Measurements from ENCODE around the gene ZNF212. TPM values are rescaled to one million over a fixed set of nuclear protein-coding genes. Genes with fewer than 3 reads are reported as not detected.

The ZNF212 gene
- total RNA-seq, 2 experiments from 2014 or later: 11.1 to 15.9 TPM

- Mint-ChIP-seq H3K9me3 (no peaks in the 10 kb centered on the region), H3K4me1 (peaks cover 55% of the 10 kb centered on the region), H3K27me3 (no peaks in the 10 kb centered on the region), H3K4me3 (peak overlapping the region; percentile 83), H3K36me3 (ENCODE audit: low read depth) (peaks cover 19% of the 10 kb centered on the region), H3K27ac (peak overlapping the region; percentile 90)
- DNase-seq: peak; percentile 78
- CTCF ChIA-PET: interaction anchor here (0.7 to 2.4 kb wide), 8 partner anchors 10 to 340 kb away, joined by 3 to 15 read pairs (median 4); partner anchors contain the start of gene ZNF783
- POLR2A ChIA-PET: interaction anchor here (0.6 to 1.6 kb wide), 2 partner anchors 176 to 317 kb away, joined by 4 to 5 read pairs; partner anchors contain the start of gene ZNF777
Observed at GRCh38 chr7:149284343-149284742, 44.9 kb downstream of the ZNF212 start.

GRCh38 chr7:149284850-149285585 is 45.6 kb downstream of the ZNF212 start:
- Mint-ChIP-seq H3K27me3 (no peaks in the 10 kb centered on the region), H3K36me3 (ENCODE audit: low read depth) (peaks cover 17% of the 10 kb centered on the region), H3K27ac (peak overlapping the region; percentile 90), H3K9me3 (no peaks in the 10 kb centered on the region), H3K4me3 (peak overlapping the region; percentile 83), H3K4me1 (peaks cover 55% of the 10 kb centered on the region)
- ChIA-PET CTCF (interaction anchor here (0.7 to 2.4 kb wide), 10 partner anchors 11 to 339 kb away, joined by 3 to 15 read pairs (median 4); partner anchors contain the start of gene ZNF783), POLR2A (interaction anchor here (0.6 to 1.6 kb wide), 2 partner anchors 23 to 176 kb away, joined by 4 read pairs; partner anchors contain the start of genes ZNF777 and ZNF783)
- peak; percentile 98 for DNase-seq

- Mint-ChIP-seq H3K9me3 (no peaks in the 10 kb centered on the region), H3K27ac (peak overlapping the region; percentile 86), H3K4me1 (peaks cover 57% of the 10 kb centered on the region), H3K36me3 (ENCODE audit: low read depth) (peaks cover 15% of the 10 kb centered on the region), H3K27me3 (no peaks in the 10 kb centered on the region), H3K4me3 (peak overlapping the region; percentile 83)
- no peak for DNase-seq
- ChIA-PET CTCF (interaction anchor here (1.0 to 2.4 kb wide), 8 partner anchors 12 to 339 kb away, joined by 3 to 15 read pairs (median 4); partner anchors contain the start of gene ZNF783), POLR2A (interaction anchor here (0.6 to 1.6 kb wide), 2 partner anchors 24 to 175 kb away, joined by 4 read pairs; partner anchors contain the start of genes ZNF777 and ZNF783)
Observed at GRCh38 chr7:149285603-149286002, 46.2 kb downstream of the ZNF212 start.

- peak; percentile 23 for DNase-seq
- Mint-ChIP-seq H3K4me1 (peaks cover 69% of the 10 kb centered on the region), H3K4me3 (peak overlapping the region; percentile 83), H3K27ac (peak overlapping the region; percentile 86), H3K36me3 (ENCODE audit: low read depth) (peaks cover 15% of the 10 kb centered on the region), H3K9me3 (no peaks in the 10 kb centered on the region), H3K27me3 (no peaks in the 10 kb centered on the region)
- ChIA-PET CTCF (no interaction called here), POLR2A (no interaction called here)
Observed at GRCh38 chr7:149286811-149287400, 47.5 kb downstream of the ZNF212 start.

- Mint-ChIP-seq H3K36me3 (ENCODE audit: low read depth) (peaks cover 12% of the 10 kb centered on the region), H3K4me1 (peaks cover 65% of the 10 kb centered on the region), H3K27me3 (no peaks in the 10 kb centered on the region), H3K27ac (peak overlapping the region; percentile 86), H3K9me3 (no peaks in the 10 kb centered on the region), H3K4me3 (no peak overlapping the region)
- ChIA-PET CTCF (no interaction called here), POLR2A (no interaction called here)
- DNase-seq: no peak
Observed at GRCh38 chr7:149287622-149288021, 48.2 kb downstream of the ZNF212 start.

- Mint-ChIP-seq H3K27me3 (no peaks in the 10 kb centered on the region), H3K27ac (no peak overlapping the region), H3K4me3 (no peak overlapping the region), H3K36me3 (ENCODE audit: low read depth) (peaks cover 9% of the 10 kb centered on the region), H3K9me3 (no peaks in the 10 kb centered on the region), H3K4me1 (peaks cover 57% of the 10 kb centered on the region)
- ChIA-PET CTCF (interaction anchor here (1.2 kb wide), 1 partner anchor 9 kb away, joined by 3 read pairs; no protein-coding TSS in a partner anchor), POLR2A (no interaction called here)
- DNase-seq: no peak
Observed at GRCh38 chr7:149289262-149289661, 49.8 kb downstream of the ZNF212 start.

GRCh38 chr7:149289856-149290255 is 50.4 kb downstream of the ZNF212 start:
- no peak for DNase-seq
- Mint-ChIP-seq H3K27me3 (no peaks in the 10 kb centered on the region), H3K9me3 (no peaks in the 10 kb centered on the region), H3K27ac (peak overlapping the region; percentile 19), H3K4me1 (peaks cover 51% of the 10 kb centered on the region), H3K4me3 (no peak overlapping the region), H3K36me3 (ENCODE audit: low read depth) (peaks cover 8% of the 10 kb centered on the region)
- CTCF ChIA-PET: no interaction called here
- POLR2A ChIA-PET: interaction anchor here (0.6 kb wide), 1 partner anchor 50 kb away, joined by 9 read pairs; the partner anchor contains the start of gene ZNF212

GRCh38 chr7:149291036-149291780 is 51.8 kb downstream of the ZNF212 start:
- H3K4me1 Mint-ChIP-seq: peaks cover 40% of the 10 kb centered on the region
- no peak for DNase-seq
- peaks cover 8% of the 10 kb centered on the region for H3K36me3 Mint-ChIP-seq (ENCODE audit: low read depth)
- H3K27ac Mint-ChIP-seq: peak overlapping the region; percentile 50
- POLR2A ChIA-PET: no interaction called here
- H3K4me3 Mint-ChIP-seq: no peak overlapping the region
- CTCF ChIA-PET: interaction anchor here (1.6 kb wide), 1 partner anchor 29 kb away, joined by 4 read pairs; the partner anchor contains the start of gene ZNF783
- no peaks in the 10 kb centered on the region for H3K9me3 Mint-ChIP-seq
- H3K27me3 Mint-ChIP-seq: no peaks in the 10 kb centered on the region

- H3K36me3 Mint-ChIP-seq (ENCODE audit: low read depth): peaks cover 8% of the 10 kb centered on the region
- H3K4me1 Mint-ChIP-seq: peaks cover 33% of the 10 kb centered on the region
- peak overlapping the region; percentile 50 for H3K27ac Mint-ChIP-seq
- no peak for DNase-seq
- H3K9me3 Mint-ChIP-seq: no peaks in the 10 kb centered on the region
- ChIA-PET POLR2A (no interaction called here), CTCF (interaction anchor here (1.6 kb wide), 1 partner anchor 30 kb away, joined by 4 read pairs; the partner anchor contains the start of gene ZNF783)
- no peaks in the 10 kb centered on the region for H3K27me3 Mint-ChIP-seq
- H3K4me3 Mint-ChIP-seq: no peak overlapping the region
Observed at GRCh38 chr7:149291781-149292461, 52.5 kb downstream of the ZNF212 start.

- no peak for DNase-seq
- no peak overlapping the region for H3K4me3 Mint-ChIP-seq
- H3K9me3 Mint-ChIP-seq: no peaks in the 10 kb centered on the region
- peaks cover 8% of the 10 kb centered on the region for H3K36me3 Mint-ChIP-seq (ENCODE audit: low read depth)
- H3K27me3 Mint-ChIP-seq: no peaks in the 10 kb centered on the region
- H3K27ac Mint-ChIP-seq: no peak overlapping the region
- ChIA-PET POLR2A (no interaction called here), CTCF (interaction anchor here (0.8 kb wide), 1 partner anchor 40 kb away, joined by 3 read pairs; no protein-coding TSS in a partner anchor)
- H3K4me1 Mint-ChIP-seq: peaks cover 28% of the 10 kb centered on the region
Observed at GRCh38 chr7:149292462-149292823, 53.0 kb downstream of the ZNF212 start.

- POLR2A ChIA-PET: no interaction called here
- H3K9me3 Mint-ChIP-seq: no peaks in the 10 kb centered on the region
- peaks cover 19% of the 10 kb centered on the region for H3K4me1 Mint-ChIP-seq
- no peaks in the 10 kb centered on the region for H3K27me3 Mint-ChIP-seq
- no peak overlapping the region for H3K27ac Mint-ChIP-seq
- peaks cover 4% of the 10 kb centered on the region for H3K36me3 Mint-ChIP-seq (ENCODE audit: low read depth)
- CTCF ChIA-PET: interaction anchor here (0.5 to 0.8 kb wide), 2 partner anchors 41 to 1177 kb away, joined by 3 read pairs; no protein-coding TSS in a partner anchor
- DNase-seq: no peak
- H3K4me3 Mint-ChIP-seq: no peak overlapping the region
Observed at GRCh38 chr7:149293338-149293737, 53.9 kb downstream of the ZNF212 start.
